NCI-H526 treated with DMSO at 0.1 percent for 48 hours (cell line): ENCODE measurements around the gene FAS.

ENCODE experiments used
- DNase-seq: peaks from one replicate; lab custom pipeline; 2025; lab: John Stamatoyannopoulos, UW

FAS gene

GRCh38 chr10:88971221-88972061 is 19.2 kb upstream of the FAS start:
- no peak for DNase-seq

- no peak for DNase-seq
Observed at GRCh38 chr10:88974012-88974411, 16.6 kb upstream of the FAS start.

- no peak for DNase-seq
Observed at GRCh38 chr10:88974446-88975376, 15.9 kb upstream of the FAS start.

GRCh38 chr10:88975377-88975720 is 15.2 kb upstream of the FAS start:
- no peak for DNase-seq

- DNase-seq: no peak
Observed at GRCh38 chr10:88978463-88978862, 12.1 kb upstream of the FAS start.

GRCh38 chr10:88979153-88979562 is 11.4 kb upstream of the FAS start:
- DNase-seq: no peak

- DNase-seq: no peak
Observed at GRCh38 chr10:88979603-88980002, 11.0 kb upstream of the FAS start.

- DNase-seq: no peak
Observed at GRCh38 chr10:88980247-88980646, 10.4 kb upstream of the FAS start.

- DNase-seq: no peak
Observed at GRCh38 chr10:88980800-88981199, 9.8 kb upstream of the FAS start.

- no peak for DNase-seq
Observed at GRCh38 chr10:88981435-88981834, 9.2 kb upstream of the FAS start.

- no peak for DNase-seq
Observed at GRCh38 chr10:88982366-88982765, 8.2 kb upstream of the FAS start.

- DNase-seq: no peak
Observed at GRCh38 chr10:88983206-88983605, 7.4 kb upstream of the FAS start.

- DNase-seq: no peak
Observed at GRCh38 chr10:88983939-88984338, 6.7 kb upstream of the FAS start.

- no peak for DNase-seq
Observed at GRCh38 chr10:88984525-88984924, 6.1 kb upstream of the FAS start.

GRCh38 chr10:88986549-88987242 is 3.9 kb upstream of the FAS start:
- DNase-seq: no peak

- DNase-seq: no peak
Observed at GRCh38 chr10:88987243-88987725, 3.3 kb upstream of the FAS start.

- DNase-seq: no peak
Observed at GRCh38 chr10:88987840-88988239, 2.8 kb upstream of the FAS start.

- DNase-seq: no peak
Observed at GRCh38 chr10:88989423-88989822, 1.2 kb upstream of the FAS start.

- no peak for DNase-seq
Observed at GRCh38 chr10:88989824-88990383, 694 bp upstream of the FAS start.

GRCh38 chr10:88991161-88991898 is 732 bp downstream of the FAS start:
- DNase-seq: peak; percentile 9

GRCh38 chr10:88991899-88992320 is 1.3 kb downstream of the FAS start:
- no peak for DNase-seq
